A549 (cell line): ENCODE measurements around the gene NDUFAF5. TPM values are rescaled to one million over a fixed set of nuclear protein-coding genes. Genes with fewer than 3 reads are reported as not detected.

Experiments used
- ATAC-seq, 2 experiments: fragments of 200-7000 bp in 1 of 2; fragments of >200 bp in 1 of 2; cut with Nextera tagmentation in 1 of 2; cut with Tn5 transposase in 1 of 2; 3 replicates each; pipeline versions ENCODE4 v1.8.0 to v1.9.1; 2018 to 2020; ENCODE audit warnings: mild to moderate bottlenecking in 1 of 2, moderate library complexity in 1 of 2
- CTCF ChIA-PET: fragments of 300-600 bp; sonication (Branson Sonifier 250); formaldehyde crosslinking; extraction: SDS; loops from one replicate; lab custom pipeline; 2021; ENCODE audit warnings: antibody characterized with exemption, inconsistent platforms; lab: Yijun Ruan, JAX
- POLR2A ChIA-PET: fragments of 350-600 bp; formaldehyde crosslinking; extraction: SDS; loops from one replicate; lab custom pipeline; 2021; ENCODE audit warnings: antibody characterized with exemption, inconsistent platforms; lab: Yijun Ruan, JAX
- DNase-seq, 2 experiments: peaks; one replicate each; pipeline versions ENCODE4 v3.0.0 to v3.0.0-alpha.2; 2011 to 2016; ENCODE audit warnings: low read depth in 1 of 2, low spot score in 1 of 2
- FAIRE-seq: peaks from 2 replicates; lab custom pipeline; 2011; peaks lifted over from hg19 to GRCh38; lab: Jason Lieb, UNC
- H3K27ac ChIP-seq, 2 experiments: fragments of >200 bp; sonication (Bioruptor Twin); formaldehyde crosslinking; 3 replicates each; pipeline ENCODE4 v1.5.1; 2016 to 2017
- H3K4me1 ChIP-seq: fragments of >200 bp; sonication (Bioruptor Twin); formaldehyde crosslinking; 3 replicates; pipeline ENCODE4 v1.6.1; 2016
- H3K4me2 ChIP-seq: fragments of >200 bp; sonication (Bioruptor Twin); formaldehyde crosslinking; 3 replicates; pipeline ENCODE4 v1.6.1; 2016
- H3K4me3 ChIP-seq: fragments of >200 bp; sonication (Bioruptor Twin); formaldehyde crosslinking; 3 replicates; pipeline ENCODE4 v1.5.1; 2016
- H3K9me3 ChIP-seq: fragments of >200 bp; sonication (Bioruptor Twin); formaldehyde crosslinking; 3 replicates; pipeline ENCODE4 v1.6.1; 2016
- BHLHE40 ChIP-seq: IDR thresholded peaks from 2 replicates; pipeline ENCODE4 v1.6.1; 2012; ENCODE audit warnings: low read depth, low read length, inconsistent platforms
- CBX2 ChIP-seq: fragments of 200-600 bp; sonication (generic); IDR thresholded peaks from 2 replicates; pipeline ENCODE4 v1.6.1; 2016; ENCODE audit warnings: low read depth, mild to moderate bottlenecking, borderline replicate concordance
- CHD2 ChIP-seq: fragments of 150-350 bp; IDR thresholded peaks from 2 replicates; pipeline ENCODE4 v1.6.1; 2014; ENCODE audit warnings: low read length; ENCODE audit not compliant: partially characterized antibody
- E2F6 ChIP-seq: IDR thresholded peaks from 2 replicates; pipeline ENCODE4 v1.6.1; 2012; ENCODE audit warnings: low read depth, borderline replicate concordance
- ESRRA ChIP-seq: fragments of 150-350 bp; IDR thresholded peaks from 2 replicates; pipeline ENCODE4 v1.6.1; 2014; ENCODE audit warnings: mild to moderate bottlenecking, low read length, borderline replicate concordance
- FOSB ChIP-seq: fragments of 250-450 bp; sonication (Bioruptor Pico); IDR thresholded peaks from 2 replicates; pipeline ENCODE4 v1.5.0; 2020; ENCODE audit warnings: mild to moderate bottlenecking, moderate library complexity
- FOSL2 ChIP-seq, 2 experiments: fragments of 450-650 bp in 1 of 2; fragments of >200 bp in 1 of 2; sonication (Bioruptor Twin) in 1 of 2; formaldehyde crosslinking; IDR thresholded peaks; 2 replicates each; pipeline versions ENCODE4 v1.5.0 to v1.6.1; 2016 to 2020; ENCODE audit warnings: mild to moderate bottlenecking in 1 of 2, moderate library complexity in 1 of 2
- FOXS1 ChIP-seq: fragments of 250-450 bp; sonication (Bioruptor Pico); IDR thresholded peaks from 2 replicates; pipeline ENCODE4 v1.5.0; 2020; ENCODE audit warnings: mild to moderate bottlenecking, moderate library complexity
- GATA3 ChIP-seq: IDR thresholded peaks from 2 replicates; pipeline ENCODE4 v1.6.1; 2012; ENCODE audit warnings: borderline replicate concordance
- HDAC2 ChIP-seq: fragments of 200-600 bp; sonication (generic); IDR thresholded peaks from 2 replicates; pipeline ENCODE4 v1.6.1; 2016
- HEYL ChIP-seq: fragments of 250-450 bp; sonication (Bioruptor Pico); IDR thresholded peaks from 2 replicates; pipeline ENCODE4 v1.8.0; 2021; ENCODE audit warnings: mild to moderate bottlenecking, moderate library complexity
- HOXA7 ChIP-seq: fragments of 250-450 bp; sonication (Bioruptor Pico); IDR thresholded peaks from 2 replicates; pipeline ENCODE4 v1.5.0; 2020; ENCODE audit warnings: mild to moderate bottlenecking, moderate library complexity
- HOXB5 ChIP-seq: fragments of 250-450 bp; sonication (Bioruptor Pico); IDR thresholded peaks from 2 replicates; pipeline ENCODE4 v1.5.0; 2020; ENCODE audit warnings: mild to moderate bottlenecking, moderate library complexity
- KDM5A ChIP-seq: fragments of 200-600 bp; sonication (generic); IDR thresholded peaks from 2 replicates; pipeline ENCODE4 v1.6.1; 2016; ENCODE audit warnings: antibody characterized with exemption, mild to moderate bottlenecking
- MAFK ChIP-seq: fragments of 450-650 bp; IDR thresholded peaks from 2 replicates; pipeline ENCODE4 v1.6.1; 2014; ENCODE audit not compliant: partially characterized antibody
- NPAS2 ChIP-seq: fragments of 250-450 bp; sonication (Bioruptor Pico); IDR thresholded peaks from 2 replicates; pipeline ENCODE4 v1.8.0; 2022; ENCODE audit warnings: mild to moderate bottlenecking, moderate library complexity, borderline replicate concordance
- NR3C1 ChIP-seq: fragments of >200 bp; sonication (Bioruptor Twin); formaldehyde crosslinking; IDR thresholded peaks from 3 replicates; pipeline ENCODE4 v1.6.1; 2017
- POLR2A ChIP-seq: IDR thresholded peaks from 2 replicates; pipeline ENCODE4 v1.6.1; 2012; ENCODE audit warnings: mild to moderate bottlenecking, low read length
- POLR2AphosphoS2 ChIP-seq: conservative IDR thresholded peaks from 2 replicates; pipeline ENCODE4 v1.6.1; 2012; ENCODE audit warnings: low read length, improper control_type of control experiment, inconsistent platforms
- RARB ChIP-seq: fragments of 250-450 bp; sonication (Bioruptor Pico); IDR thresholded peaks from 2 replicates; pipeline ENCODE4 v1.8.0; 2021; ENCODE audit warnings: mild to moderate bottlenecking, moderate library complexity
- RCOR1 ChIP-seq: fragments of 150-350 bp; IDR thresholded peaks from 2 replicates; pipeline ENCODE4 v1.6.1; 2014; ENCODE audit warnings: antibody characterized with exemption, low read length, low read depth
- RFX5 ChIP-seq: fragments of 450-650 bp; IDR thresholded peaks from 2 replicates; pipeline ENCODE4 v1.7.1; 2014; ENCODE audit warnings: antibody characterized with exemption, mild to moderate bottlenecking, moderate library complexity
- SMC3 ChIP-seq: fragments of >200 bp; sonication (Bioruptor Twin); formaldehyde crosslinking; IDR thresholded peaks from 3 replicates; pipeline ENCODE4 v1.6.1; 2018; ENCODE audit warnings: inconsistent platforms
- ZC3H11A ChIP-seq: fragments of 450-650 bp; IDR thresholded peaks from 2 replicates; pipeline ENCODE4 v1.6.1; 2014; ENCODE audit warnings: antibody characterized with exemption, mild to moderate bottlenecking
- ZFP36 ChIP-seq: fragments of 450-650 bp; IDR thresholded peaks from 2 replicates; pipeline ENCODE4 v1.6.1; 2014; ENCODE audit warnings: borderline replicate concordance; ENCODE audit not compliant: partially characterized antibody
- ZNF302 ChIP-seq: fragments of 250-450 bp; sonication (Bioruptor Pico); IDR thresholded peaks from 2 replicates; pipeline ENCODE4 v1.9.0; 2021; ENCODE audit warnings: inconsistent platforms, mild to moderate bottlenecking, moderate library complexity
- ZSCAN20 ChIP-seq: fragments of 250-450 bp; sonication (Bioruptor Pico); IDR thresholded peaks from 2 replicates; pipeline ENCODE4 v1.8.0; 2022; ENCODE audit warnings: mild to moderate bottlenecking, moderate library complexity
- WGBS: methylation state at CpG from one replicate; pipeline ENCODE4 v1.1.6; 2017; ENCODE audit errors: missing lambda C conversion rate; 5-methylcytosine and 5-hydroxymethylcytosine counted together
- polyA plus RNA-seq, 4 experiments: library from polyadenylated mRNA; depleted of rRNA in 3 of 4; stranded (reverse); fragments of >200 nt; fragmentation: RNase III in 1 of 4; extraction: RNeasy Plus Mini Kit Qiagen cat#74134 plus additional on column Dnase treatment in 1 of 4; gene quantifications; 2 replicates in 3 of 4; 3 replicates in 1 of 4; pipeline ENCODE4 v1.2.3, GENCODE V29; 2011 to 2017
- TF ChIP-seq, protein P1 (sequence below): fragments of 450-650 bp; IDR thresholded peaks from 2 replicates; pipeline ENCODE4 v1.6.1; 2014; ENCODE audit warnings: antibody characterized with exemption
- TF ChIP-seq, protein P2 (sequence below): fragments of >200 bp; sonication (Bioruptor Twin); formaldehyde crosslinking; IDR thresholded peaks from 3 replicates; pipeline ENCODE4 v1.5.1; 2016
- TF ChIP-seq, protein P3 (sequence below): IDR thresholded peaks from 2 replicates; pipeline ENCODE4 v1.6.1; 2012
- TF ChIP-seq, protein P4 (sequence below): fragments of >200 bp; sonication (Bioruptor Twin); formaldehyde crosslinking; IDR thresholded peaks from 3 replicates; pipeline ENCODE4 v1.6.1; 2016

Gene NDUFAF5
- polyA plus RNA-seq, 2 of the 4 experiments (the other 2 are of a cell fraction): 29.2 to 53.5 TPM

- ATAC-seq: no peak
- TF ChIP-seq CBX2 (no peak), HDAC2 (no peak), RARB (CRISPR knock-in tag) (no peak), POLR2A (no peak), FOSB (no peak), MAFK (no peak), E2F6 (no peak), FOXS1 (CRISPR knock-in tag) (no peak), BHLHE40 (no peak), ZC3H11A (no peak), HOXB5 (no peak), ZFP36 (no peak)
- TF ChIP-seq, protein P1, sequence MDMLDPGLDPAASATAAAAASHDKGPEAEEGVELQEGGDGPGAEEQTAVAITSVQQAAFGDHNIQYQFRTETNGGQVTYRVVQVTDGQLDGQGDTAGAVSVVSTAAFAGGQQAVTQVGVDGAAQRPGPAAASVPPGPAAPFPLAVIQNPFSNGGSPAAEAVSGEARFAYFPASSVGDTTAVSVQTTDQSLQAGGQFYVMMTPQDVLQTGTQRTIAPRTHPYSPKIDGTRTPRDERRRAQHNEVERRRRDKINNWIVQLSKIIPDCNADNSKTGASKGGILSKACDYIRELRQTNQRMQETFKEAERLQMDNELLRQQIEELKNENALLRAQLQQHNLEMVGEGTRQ: no peak
- TF ChIP-seq, protein P2, sequence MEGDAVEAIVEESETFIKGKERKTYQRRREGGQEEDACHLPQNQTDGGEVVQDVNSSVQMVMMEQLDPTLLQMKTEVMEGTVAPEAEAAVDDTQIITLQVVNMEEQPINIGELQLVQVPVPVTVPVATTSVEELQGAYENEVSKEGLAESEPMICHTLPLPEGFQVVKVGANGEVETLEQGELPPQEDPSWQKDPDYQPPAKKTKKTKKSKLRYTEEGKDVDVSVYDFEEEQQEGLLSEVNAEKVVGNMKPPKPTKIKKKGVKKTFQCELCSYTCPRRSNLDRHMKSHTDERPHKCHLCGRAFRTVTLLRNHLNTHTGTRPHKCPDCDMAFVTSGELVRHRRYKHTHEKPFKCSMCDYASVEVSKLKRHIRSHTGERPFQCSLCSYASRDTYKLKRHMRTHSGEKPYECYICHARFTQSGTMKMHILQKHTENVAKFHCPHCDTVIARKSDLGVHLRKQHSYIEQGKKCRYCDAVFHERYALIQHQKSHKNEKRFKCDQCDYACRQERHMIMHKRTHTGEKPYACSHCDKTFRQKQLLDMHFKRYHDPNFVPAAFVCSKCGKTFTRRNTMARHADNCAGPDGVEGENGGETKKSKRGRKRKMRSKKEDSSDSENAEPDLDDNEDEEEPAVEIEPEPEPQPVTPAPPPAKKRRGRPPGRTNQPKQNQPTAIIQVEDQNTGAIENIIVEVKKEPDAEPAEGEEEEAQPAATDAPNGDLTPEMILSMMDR: no peak
- TF ChIP-seq, protein P3, sequence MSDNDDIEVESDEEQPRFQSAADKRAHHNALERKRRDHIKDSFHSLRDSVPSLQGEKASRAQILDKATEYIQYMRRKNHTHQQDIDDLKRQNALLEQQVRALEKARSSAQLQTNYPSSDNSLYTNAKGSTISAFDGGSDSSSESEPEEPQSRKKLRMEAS: no peak
- TF ChIP-seq, protein P4, sequence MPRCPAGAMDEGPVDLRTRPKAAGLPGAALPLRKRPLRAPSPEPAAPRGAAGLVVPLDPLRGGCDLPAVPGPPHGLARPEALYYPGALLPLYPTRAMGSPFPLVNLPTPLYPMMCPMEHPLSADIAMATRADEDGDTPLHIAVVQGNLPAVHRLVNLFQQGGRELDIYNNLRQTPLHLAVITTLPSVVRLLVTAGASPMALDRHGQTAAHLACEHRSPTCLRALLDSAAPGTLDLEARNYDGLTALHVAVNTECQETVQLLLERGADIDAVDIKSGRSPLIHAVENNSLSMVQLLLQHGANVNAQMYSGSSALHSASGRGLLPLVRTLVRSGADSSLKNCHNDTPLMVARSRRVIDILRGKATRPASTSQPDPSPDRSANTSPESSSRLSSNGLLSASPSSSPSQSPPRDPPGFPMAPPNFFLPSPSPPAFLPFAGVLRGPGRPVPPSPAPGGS: no peak
- H3K9me3 ChIP-seq: peaks cover 4% of the 10 kb centered on the region; the same call in 1 of the 3 replicates
- FAIRE-seq: no peak
- no peak overlapping the region for H3K4me3 ChIP-seq
- POLR2A ChIA-PET: no interaction called here
- CTCF ChIA-PET: interaction anchor here (3.9 kb wide), 1 partner anchor 237 kb away, joined by 38 read pairs; no protein-coding TSS in a partner anchor
- H3K27ac ChIP-seq: no peak overlapping the region
- no peak overlapping the region for H3K4me2 ChIP-seq
- DNase-seq: no peak
- 0 out of 3 replicates have a peak, but pooled peaks cover 3% of the 10 kb centered on the region for H3K4me1 ChIP-seq
Observed at GRCh38 chr20:13817342-13817741, 32.5 kb downstream of the NDUFAF5 start.

DNA sequence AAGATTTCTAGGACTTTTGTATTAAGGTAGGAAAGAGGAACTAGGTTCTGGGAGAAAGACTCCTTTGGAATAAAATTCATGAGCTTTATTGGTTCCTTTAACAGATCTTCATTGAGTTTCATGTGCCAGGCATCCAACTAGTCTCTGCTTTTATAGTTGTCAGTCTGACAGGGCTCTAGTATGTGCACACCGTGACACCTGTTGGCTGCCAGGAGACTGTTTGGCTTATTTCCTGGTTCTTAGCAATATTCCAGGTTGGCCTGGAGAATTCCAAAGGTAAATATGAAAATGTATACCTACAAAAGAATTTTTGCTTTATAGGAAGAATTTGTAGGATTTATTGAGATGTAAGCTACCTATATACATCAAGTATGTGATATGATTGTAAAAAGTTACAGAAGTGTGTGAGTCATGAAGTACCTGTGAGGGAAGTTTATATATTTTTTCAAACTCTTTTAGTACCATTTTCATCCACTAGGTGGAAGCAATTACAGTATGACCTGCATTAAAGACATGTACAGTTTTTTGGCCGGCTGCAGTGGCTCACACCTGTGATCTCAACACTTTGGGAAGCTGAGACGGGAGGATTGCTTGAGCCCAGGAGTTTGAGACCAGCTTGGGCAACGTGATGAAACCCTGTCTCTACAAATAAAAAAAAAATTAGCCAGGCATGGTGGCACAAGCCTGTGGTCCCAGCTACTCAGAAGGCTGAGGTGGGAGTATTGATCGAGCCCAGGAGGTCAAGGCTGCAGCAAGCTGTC lies 35.2 kb downstream of the NDUFAF5 start:
- peaks cover 4% of the 10 kb centered on the region; the same call in 1 of the 3 replicates for H3K9me3 ChIP-seq
- H3K27ac ChIP-seq: no peak overlapping the region
- H3K4me3 ChIP-seq: no peak overlapping the region
- H3K4me2 ChIP-seq: no peak overlapping the region
- ChIA-PET POLR2A (no interaction called here), CTCF (interaction anchor here (0.7 to 3.9 kb wide), 26 partner anchors 9 to 240 kb away, joined by 3 to 38 read pairs (median 4); no protein-coding TSS in a partner anchor)
- FAIRE-seq (peak; percentile 78), DNase-seq (peak; percentile 73), ATAC-seq (peak; percentile 67 to 79; a peak in 5 of 6 replicates)
- 0 out of 3 replicates have a peak, but pooled peaks cover 3% of the 10 kb centered on the region for H3K4me1 ChIP-seq
- WGBS: 38% methylated on average over 5 of the region's 5 CpGs
- TF ChIP-seq CHD2 (no peak), HEYL (no peak), HOXB5 (no peak), NPAS2 (CRISPR knock-in tag) (no peak), POLR2AphosphoS2 (no peak), KDM5A (no peak), BHLHE40 (no peak), FOSL2 (IDR thresholded peaks at IDR 0.05) (no peak), FOSL2 (CRISPR knock-in tag; IDR thresholded peaks at IDR 0.05) (peak; percentile 53), GATA3 (no peak), ZFP36 (no peak), RFX5 (no peak), HOXA7 (CRISPR knock-in tag) (no peak), ZSCAN20 (CRISPR knock-in tag) (no peak), ZNF302 (CRISPR knock-in tag) (no peak), NR3C1 (no peak), FOXS1 (CRISPR knock-in tag) (no peak), ESRRA (no peak), RCOR1 (no peak), SMC3 (peak; percentile 65)
- TF ChIP-seq, protein P3: no peak
- TF ChIP-seq, protein P2: peak; percentile 72
